ELF-1 (cell line): Measurements from ENCODE around the gene SH3GL3.

Experiments
- DNase-seq: peaks from one replicate; pipeline ENCODE4 v3.0.0-alpha.2; 2016; ENCODE audit warnings: low read depth, low spot score

SH3GL3 gene

GRCh38 chr15:83462026-83462425 is 14.9 kb downstream of the SH3GL3 start:
- DNase-seq = no peak

- no peak for DNase-seq
These were observed 15.9 kb downstream of the SH3GL3 start for GRCh38 chr15:83462953-83463433.

- no peak for DNase-seq
These were observed 23.7 kb downstream of the SH3GL3 start for GRCh38 chr15:83470887-83471286.

GRCh38 chr15:83471307-83471866 is 24.2 kb downstream of the SH3GL3 start:
- DNase-seq = no peak

GRCh38 chr15:83472151-83472550 is 25.0 kb downstream of the SH3GL3 start:
- no peak for DNase-seq

- no peak for DNase-seq
These were observed 25.7 kb downstream of the SH3GL3 start for GRCh38 chr15:83472797-83473196.

- no peak for DNase-seq
These were observed 27.4 kb downstream of the SH3GL3 start for GRCh38 chr15:83474578-83474977.

- no peak for DNase-seq
These were observed 28.4 kb downstream of the SH3GL3 start for GRCh38 chr15:83475551-83475950.

- no peak for DNase-seq
These were observed 28.9 kb downstream of the SH3GL3 start for GRCh38 chr15:83476066-83476465.

GRCh38 chr15:83476708-83477107 is 29.6 kb downstream of the SH3GL3 start:
- no peak for DNase-seq

GRCh38 chr15:83477172-83477807 is 30.1 kb downstream of the SH3GL3 start:
- DNase-seq = no peak

GRCh38 chr15:83477808-83478537 is 30.8 kb downstream of the SH3GL3 start:
- no peak for DNase-seq

GRCh38 chr15:83483612-83484011 is 36.5 kb downstream of the SH3GL3 start:
- no peak for DNase-seq

- no peak for DNase-seq
These were observed 37.5 kb downstream of the SH3GL3 start for GRCh38 chr15:83484636-83485035.

GRCh38 chr15:83486363-83486762 is 39.2 kb downstream of the SH3GL3 start:
- no peak for DNase-seq

- no peak for DNase-seq
These were observed 40.4 kb downstream of the SH3GL3 start for GRCh38 chr15:83487519-83487918.

- DNase-seq = no peak
These were observed 42.5 kb downstream of the SH3GL3 start for GRCh38 chr15:83489690-83490089.

GRCh38 chr15:83491486-83491885 is 44.3 kb downstream of the SH3GL3 start:
- DNase-seq = no peak

GRCh38 chr15:83496766-83497165 is 49.6 kb downstream of the SH3GL3 start:
- DNase-seq = no peak

- DNase-seq = no peak
These were observed 51.2 kb downstream of the SH3GL3 start for GRCh38 chr15:83498374-83498773.

GRCh38 chr15:83498801-83499200 is 51.7 kb downstream of the SH3GL3 start:
- DNase-seq = peak; percentile 62

- no peak for DNase-seq
These were observed 52.3 kb downstream of the SH3GL3 start for GRCh38 chr15:83499476-83499875.
